Large intestine (tissue), 3 donors: ENCODE data around the gene TBC1D5. TPM values are rescaled to one million over a fixed set of nuclear protein-coding genes. Genes with fewer than 3 reads are reported as not detected.
"Not testable (repeated sequence)": the region's sequence is repeated elsewhere in the genome, so short reads cannot be mapped to it uniquely, and the experiment has no call there.

Experiments used
- DNase-seq, 2 donors: peaks; one replicate each; pipeline versions ENCODE4 v3.0.0 to v3.0.0-alpha.2; 2013
- H3K27ac ChIP-seq: one replicate; pipeline ENCODE4 v1.5.1; 2013; ENCODE audit warnings: low read length
- H3K27me3 ChIP-seq: 2 replicates; pipeline ENCODE4 v1.6.1; 2013; ENCODE audit warnings: low read length; ENCODE audit not compliant: control insufficient read depth, insufficient read depth
- H3K36me3 ChIP-seq: 2 replicates; pipeline ENCODE4 v1.6.1; 2013; ENCODE audit warnings: low read length; ENCODE audit not compliant: control insufficient read depth, insufficient read depth
- H3K4me1 ChIP-seq: one replicate; pipeline ENCODE4 v1.6.1; 2013; ENCODE audit warnings: low read length; ENCODE audit not compliant: control insufficient read depth, insufficient read depth
- H3K4me3 ChIP-seq: one replicate; pipeline ENCODE4 v1.5.1; 2013; ENCODE audit warnings: low read length
- H3K9me3 ChIP-seq: one replicate; pipeline ENCODE4 v1.6.1; 2013; ENCODE audit warnings: mild to moderate bottlenecking, low read depth, low read length, moderate library complexity; ENCODE audit not compliant: control insufficient read depth
- WGBS: methylation state at CpG from one replicate; pipeline ENCODE4 v1.1.5; 2013; ENCODE audit warnings: low lambda C conversion rate; ENCODE audit not compliant: insufficient coverage; 5-methylcytosine and 5-hydroxymethylcytosine counted together
- polyA plus RNA-seq: library from polyadenylated mRNA; unstranded; fragments of 120-200 nt; gene quantifications from one replicate; pipeline ENCODE4 v1.2.1, GENCODE V29; 2013

The TBC1D5 gene
- polyA plus RNA-seq, 1 donor = 35.7 TPM

- DNase-seq = no peak
- WGBS = 100% methylated on average over 1 of the region's 4 CpGs
- Histone ChIP-seq H3K9me3 (peaks cover 11% of the 10 kb centered on the region), H3K4me1 (no peaks in the 10 kb centered on the region), H3K27ac (no peak overlapping the region), H3K36me3 (peaks cover 9% of the 10 kb centered on the region), H3K4me3 (no peak overlapping the region), H3K27me3 (no peaks in the 10 kb centered on the region)
These were observed 250.8 kb downstream of the TBC1D5 start for GRCh38 chr3:17491601-17492000.

DNA sequence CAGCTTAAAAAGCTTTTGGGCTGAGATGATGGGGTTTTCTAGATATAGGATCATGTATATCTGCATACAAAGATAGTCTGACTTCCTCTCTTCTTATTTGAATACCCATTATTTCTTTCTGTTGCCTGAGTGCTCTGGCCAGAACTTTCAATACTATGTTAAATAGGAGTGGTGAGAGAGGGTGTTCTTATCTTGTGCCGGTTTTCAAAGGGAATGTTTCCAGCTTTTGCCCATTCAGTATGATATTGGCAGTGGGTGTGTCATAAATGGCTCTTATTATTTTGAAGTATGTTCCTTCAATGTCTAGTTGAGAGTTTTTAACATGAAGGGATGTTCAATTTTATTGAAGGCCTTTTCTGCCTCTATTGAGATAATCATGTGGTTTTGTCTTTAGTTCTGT, 251.2 kb downstream of the TBC1D5 start:
- 100% methylated on average over 1 of the region's 1 CpG for WGBS
- not testable (repeated sequence) for DNase-seq, H3K4me3 ChIP-seq, H3K36me3 ChIP-seq, H3K27ac ChIP-seq, H3K4me1 ChIP-seq, H3K27me3 ChIP-seq
- H3K9me3 ChIP-seq = peaks cover 11% of the 10 kb centered on the region

- H3K36me3 ChIP-seq = peaks cover under 1% of the 10 kb centered on the region
- H3K27me3 ChIP-seq = no peaks in the 10 kb centered on the region
- H3K4me1 ChIP-seq = no peaks in the 10 kb centered on the region
- H3K9me3 ChIP-seq = peaks cover 1% of the 10 kb centered on the region
- no peak for DNase-seq
- H3K4me3 ChIP-seq = no peak overlapping the region
- H3K27ac ChIP-seq = no peak overlapping the region
These were observed 253.3 kb downstream of the TBC1D5 start for GRCh38 chr3:17489139-17489538.

- H3K9me3 ChIP-seq = peaks cover 5% of the 10 kb centered on the region
- no CpG with 5 or more reads among the region's 10 CpGs for WGBS
These were observed 261.3 kb downstream of the TBC1D5 start for GRCh38 chr3:17481116-17481515.

GRCh38 chr3:17479681-17480405, 262.6 kb downstream of the TBC1D5 start:
- WGBS = no CpG with 5 or more reads among the region's 16 CpGs
- Histone ChIP-seq H3K36me3 (peaks cover 14% of the 10 kb centered on the region), H3K4me3 (no peak overlapping the region)

More at GRCh38 chr3:17481116-17481515, 261.3 kb downstream of the TBC1D5 start:
- no peaks in the 10 kb centered on the region for H3K27me3 ChIP-seq
- H3K4me1 ChIP-seq = no peaks in the 10 kb centered on the region
- no peak overlapping the region for H3K4me3 ChIP-seq
- H3K36me3 ChIP-seq = peaks cover 14% of the 10 kb centered on the region
- no peak for DNase-seq
- no peak overlapping the region for H3K27ac ChIP-seq

GRCh38 chr3:17478673-17479072, 263.8 kb downstream of the TBC1D5 start:
- H3K4me3 ChIP-seq = no peak overlapping the region
- H3K27me3 ChIP-seq = no peaks in the 10 kb centered on the region
- no peaks in the 10 kb centered on the region for H3K4me1 ChIP-seq
- peaks cover 14% of the 10 kb centered on the region for H3K36me3 ChIP-seq
- no CpG with 5 or more reads among the region's 2 CpGs for WGBS
- peak; percentile 3 to 32 for DNase-seq
- no peak overlapping the region for H3K27ac ChIP-seq
- peaks cover 5% of the 10 kb centered on the region for H3K9me3 ChIP-seq

More at GRCh38 chr3:17479681-17480405, 262.6 kb downstream of the TBC1D5 start:
- no peak for DNase-seq
- no peak overlapping the region for H3K27ac ChIP-seq
- H3K4me1 ChIP-seq = no peaks in the 10 kb centered on the region
- peaks cover 5% of the 10 kb centered on the region for H3K9me3 ChIP-seq
- no peaks in the 10 kb centered on the region for H3K27me3 ChIP-seq

DNA sequence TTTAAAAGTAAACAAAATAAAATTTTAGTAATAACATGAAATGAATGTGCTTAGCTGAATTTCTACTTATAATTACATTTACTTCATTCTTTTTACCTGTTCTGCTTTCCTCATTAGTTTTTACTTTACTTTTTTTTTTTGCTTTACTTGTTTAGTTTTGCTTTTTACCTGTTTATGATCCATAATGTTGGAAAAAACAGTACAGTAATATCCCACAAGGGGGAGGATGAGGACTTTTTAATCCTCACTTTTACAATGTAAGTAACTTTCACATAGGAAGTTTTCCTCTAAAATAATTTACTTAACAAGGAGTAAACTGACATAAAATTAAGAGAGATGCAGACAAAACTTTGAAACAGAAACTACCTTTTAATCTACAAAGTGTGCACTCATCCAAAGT, 268.7 kb downstream of the TBC1D5 start:
- DNase-seq = no peak
- no peaks in the 10 kb centered on the region for H3K4me1 ChIP-seq
- H3K9me3 ChIP-seq = no peaks in the 10 kb centered on the region
- H3K27me3 ChIP-seq = no peaks in the 10 kb centered on the region
- no peak overlapping the region for H3K27ac ChIP-seq
- no peak overlapping the region for H3K4me3 ChIP-seq
- no peaks in the 10 kb centered on the region for H3K36me3 ChIP-seq

DNA sequence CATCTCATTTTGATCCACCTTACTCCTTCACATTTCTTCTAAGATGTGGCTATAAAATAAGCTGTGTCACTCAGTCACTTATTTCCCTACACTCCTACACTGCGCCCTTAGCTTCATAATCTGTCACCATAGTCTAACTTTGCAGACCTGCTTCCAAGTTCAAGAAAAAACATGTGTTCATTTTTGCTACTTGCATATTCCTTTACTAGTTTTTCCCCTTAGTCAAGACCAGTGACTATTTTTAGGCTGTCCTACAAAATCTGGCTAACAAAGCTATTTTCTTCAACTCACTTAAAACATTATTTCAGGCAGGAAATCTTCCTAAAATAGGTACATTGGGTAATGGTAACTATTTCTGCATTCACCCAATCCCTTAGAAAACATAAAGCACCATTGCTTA, 272.5 kb downstream of the TBC1D5 start:
- Histone ChIP-seq H3K27me3 (no peaks in the 10 kb centered on the region), H3K9me3 (no peaks in the 10 kb centered on the region), H3K36me3 (no peaks in the 10 kb centered on the region), H3K4me3 (no peak overlapping the region), H3K27ac (no peak overlapping the region), H3K4me1 (no peaks in the 10 kb centered on the region)
- 100% methylated on average over 1 of the region's 1 CpG for WGBS
- DNase-seq = no peak

- Histone ChIP-seq H3K27ac (no peak overlapping the region), H3K27me3 (no peaks in the 10 kb centered on the region), H3K4me3 (no peak overlapping the region), H3K4me1 (no peaks in the 10 kb centered on the region), H3K36me3 (no peaks in the 10 kb centered on the region), H3K9me3 (no peaks in the 10 kb centered on the region)
- DNase-seq = no peak
- WGBS = 95% methylated on average over 3 of the region's 3 CpGs
These were observed 272.9 kb downstream of the TBC1D5 start for GRCh38 chr3:17469520-17469919.

- Histone ChIP-seq H3K4me3 (no peak overlapping the region), H3K9me3 (no peaks in the 10 kb centered on the region), H3K27me3 (no peaks in the 10 kb centered on the region), H3K36me3 (no peaks in the 10 kb centered on the region), H3K27ac (no peak overlapping the region), H3K4me1 (no peaks in the 10 kb centered on the region)
- WGBS = 100% methylated on average over 3 of the region's 4 CpGs
- no peak for DNase-seq
These were observed 276.4 kb downstream of the TBC1D5 start for GRCh38 chr3:17466028-17466427.

DNA sequence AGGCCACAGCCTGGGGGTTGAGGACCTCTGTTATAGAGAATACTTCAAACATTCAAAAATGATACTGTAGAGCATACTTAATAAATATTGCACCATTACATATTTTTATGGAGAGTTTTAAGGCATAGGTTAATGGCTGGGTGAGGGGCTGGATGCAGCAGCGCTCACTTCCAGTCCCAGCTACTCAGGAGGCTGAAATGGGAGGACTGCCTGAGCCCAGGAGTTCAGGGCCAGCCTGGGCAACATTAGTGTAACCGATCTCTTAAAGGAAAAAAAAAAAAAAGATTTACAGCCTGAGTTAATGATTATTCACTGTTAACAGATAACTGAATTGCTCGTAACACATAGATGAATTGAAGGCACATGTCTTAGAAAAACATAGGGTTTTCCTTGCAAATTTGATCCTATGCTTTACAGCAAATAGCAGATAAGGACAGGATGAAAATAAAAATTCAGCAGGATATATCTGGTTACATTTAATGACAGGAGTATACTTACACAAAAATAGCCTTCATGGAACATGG, 282.9 kb downstream of the TBC1D5 start:
- Histone ChIP-seq H3K4me1 (no peaks in the 10 kb centered on the region), H3K27ac (no peak overlapping the region), H3K27me3 (no peaks in the 10 kb centered on the region), H3K4me3 (no peak overlapping the region), H3K36me3 (no peaks in the 10 kb centered on the region), H3K9me3 (peaks cover 7% of the 10 kb centered on the region)
- WGBS = 20% methylated on average over 1 of the region's 3 CpGs
- DNase-seq = peak; percentile 9 to 59
